Esophagus squamous epithelium (tissue), 5 donors: ENCODE data around the gene NPHP4. TPM values are rescaled to one million over a fixed set of nuclear protein-coding genes. Genes with fewer than 3 reads are reported as not detected.

Source experiments
- DNase-seq: peaks from one replicate; lab custom pipeline; 2025; lab: John Stamatoyannopoulos, UW
- H3K27ac ChIP-seq, 4 donors: fragments of 200-600 bp; sonication (generic); one replicate each; pipeline ENCODE4 v1.5.1; 2016 to 2019; ENCODE audit warnings: mild to moderate bottlenecking in 1 of 4
- H3K27me3 ChIP-seq, 4 donors: fragments of 200-600 bp; sonication (generic); 1 replicate in 3 of 4; 2 replicates in 1 of 4; pipeline versions ENCODE4 v1.5.1 to v1.6.0; 2017 to 2021; ENCODE audit warnings: antibody characterized with exemption in 1 of 4
- H3K36me3 ChIP-seq, 3 donors: fragments of 200-600 bp; sonication (generic); one replicate each; pipeline ENCODE4 v1.5.1; 2016 to 2019
- H3K4me1 ChIP-seq, 3 donors: fragments of 200-600 bp; sonication (generic); one replicate each; pipeline ENCODE4 v1.5.1; 2017 to 2019
- H3K4me3 ChIP-seq, 4 donors: fragments of 200-600 bp; sonication (generic); 1 replicate in 3 of 4; 2 replicates in 1 of 4; pipeline ENCODE4 v1.5.1; 2016 to 2019; ENCODE audit warnings: mild to moderate bottlenecking in 2 of 4, moderate library complexity in 1 of 4
- H3K9me3 ChIP-seq, 3 donors: fragments of 200-600 bp; sonication (generic); one replicate each; pipeline ENCODE4 v1.5.1; 2016 to 2019
- CTCF ChIP-seq, 6 experiments: fragments of 450-650 bp in 4 of 6; fragments of 200-600 bp in 2 of 6; sonication (generic) in 2 of 6; IDR thresholded peaks; one replicate each; pipeline ENCODE4 v1.5.1; 2016 to 2019; ENCODE audit warnings: antibody characterized with exemption in 6 of 6, mild to moderate bottlenecking in 4 of 6, moderate library complexity in 4 of 6
- POLR2A ChIP-seq, 4 donors: fragments of 450-650 bp; IDR thresholded peaks; one replicate each; pipeline ENCODE4 v1.6.1; 2017; ENCODE audit warnings: antibody characterized with exemption in 4 of 4, mild to moderate bottlenecking in 4 of 4, moderate library complexity in 3 of 4
- WGBS, 2 donors: methylation state at CpG; one replicate each; pipeline ENCODE4 v1.1.5; 2018; 5-methylcytosine and 5-hydroxymethylcytosine counted together
- intact Hi-C: fragments of 100-400 bp; cut with DNase I; formaldehyde crosslinking; loops from one replicate; pipeline ENCODE4 v1.15.0; 2022
- total RNA-seq, 4 donors: library from RNA; depleted of rRNA; stranded (reverse); fragments of >200 nt; gene quantifications; one replicate each; pipeline ENCODE4 v1.1.0, GENCODE V29; 2016
- donor health status: DM: yes; HTN: yes; CAD: no.

Gene NPHP4
- total RNA-seq, 4 donors from 2014 or later, result 2.4 to 8.8 (median 5.3) TPM

DNA sequence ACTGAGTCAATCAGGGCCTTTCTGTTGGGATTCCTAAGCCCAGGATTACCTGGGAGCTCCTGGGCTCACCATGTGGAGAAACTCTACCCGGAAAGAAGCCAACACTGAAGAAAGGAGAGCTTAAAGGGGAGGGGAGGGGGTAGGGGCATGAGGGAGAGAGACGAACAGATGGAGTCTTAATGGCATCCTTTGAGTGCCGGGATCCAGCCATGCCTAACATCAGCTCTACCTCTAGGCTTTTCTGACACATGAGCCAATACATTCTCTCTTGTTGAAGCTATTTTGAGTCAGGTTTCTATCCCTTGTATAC lies 75.0 kb downstream of the NPHP4 start:
- Histone ChIP-seq H3K4me3 (no peak overlapping the region), H3K27ac (no peak overlapping the region), H3K27me3 (no peaks in the 10 kb centered on the region), H3K4me1 (peaks cover 0 to 5% (median 0%) of the 10 kb centered on the region in 3 donors), H3K9me3 (no peaks in the 10 kb centered on the region), H3K36me3 (no peaks in the 10 kb centered on the region)
- DNase-seq, result no peak
- no peak for TF ChIP-seq POLR2A (IDR thresholded peaks at IDR 0.05)
- no peak for TF ChIP-seq CTCF (IDR thresholded peaks at IDR 0.05)
- intact Hi-C loops, result loop anchor here (10.0 kb wide), 1 partner anchor 282 kb away; no protein-coding TSS in a partner anchor
- WGBS, 2 donors, result 81 to 88% methylated on average over 3 of the region's 3 CpGs

DNA sequence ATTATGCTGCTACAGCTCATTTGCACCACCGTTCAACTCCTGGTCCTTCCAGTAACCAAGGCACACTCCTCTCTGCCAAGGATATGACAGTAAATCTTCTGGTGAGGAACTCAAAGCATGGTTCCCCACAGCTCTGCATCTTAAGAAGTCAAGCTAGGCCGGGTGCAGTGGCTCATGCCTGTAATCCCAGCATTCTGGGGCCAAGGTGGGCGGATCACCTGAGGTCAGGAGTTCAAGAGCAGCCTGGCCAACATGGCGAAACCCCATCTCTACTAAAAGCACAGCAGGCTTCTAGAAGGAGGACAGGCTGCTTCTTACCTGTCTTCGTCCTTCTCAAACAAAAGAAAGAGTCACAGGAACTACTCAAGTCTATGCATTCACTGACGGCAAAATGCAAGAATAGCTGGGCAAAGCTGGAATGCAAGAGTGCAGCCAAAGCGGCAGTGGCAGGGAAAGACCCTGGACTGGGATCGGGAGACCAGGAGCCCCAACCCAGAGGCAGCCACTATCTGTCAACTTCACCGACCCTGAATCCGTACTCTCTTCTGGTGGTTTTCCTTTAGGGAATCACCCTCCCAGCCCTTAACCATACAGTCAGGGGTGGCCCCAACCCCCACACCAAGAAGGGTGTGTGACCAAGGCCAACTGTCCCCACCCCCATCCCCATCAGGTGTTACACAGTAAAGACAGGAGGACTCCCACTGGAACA lies 75.5 kb downstream of the NPHP4 start:
- no peaks in the 10 kb centered on the region for H3K9me3 ChIP-seq
- H3K27me3 ChIP-seq, result no peaks in the 10 kb centered on the region
- intact Hi-C loops, result loop anchor here (10.0 kb wide), 1 partner anchor 282 kb away; no protein-coding TSS in a partner anchor
- no peak for DNase-seq
- H3K4me1 ChIP-seq, result peaks cover 0 to 5% (median 0%) of the 10 kb centered on the region in 3 donors
- no peak overlapping the region for H3K27ac ChIP-seq
- no peak overlapping the region for H3K4me3 ChIP-seq
- H3K36me3 ChIP-seq, result no peaks in the 10 kb centered on the region
- 78 to 91% methylated on average over 7 to 9 of the region's 10 CpGs for WGBS, 2 donors
- TF ChIP-seq POLR2A (IDR thresholded peaks at IDR 0.05), result no peak
- no peak for TF ChIP-seq CTCF (IDR thresholded peaks at IDR 0.05)

GRCh38 chr1:5915587-5916571 lies 76.3 kb downstream of the NPHP4 start:
- 28 to 35% methylated on average over 6 of the region's 11 CpGs for WGBS, 2 donors
- intact Hi-C loops, result loop anchor here (10.0 kb wide), 1 partner anchor 281 kb away; no protein-coding TSS in a partner anchor
- Histone ChIP-seq H3K9me3 (no peaks in the 10 kb centered on the region), H3K36me3 (no peaks in the 10 kb centered on the region), H3K27ac (no peak overlapping the region), H3K27me3 (no peaks in the 10 kb centered on the region), H3K4me3 (no peak overlapping the region), H3K4me1 (peaks cover 0 to 5% (median 0%) of the 10 kb centered on the region in 3 donors)
- DNase-seq, result no peak
- TF ChIP-seq CTCF (IDR thresholded peaks at IDR 0.05) (peak; percentile 31 to 60 (median 54)), POLR2A (IDR thresholded peaks at IDR 0.05) (no peak)

- no peaks in the 10 kb centered on the region for H3K27me3 ChIP-seq
- no peak overlapping the region for H3K4me3 ChIP-seq
- H3K27ac ChIP-seq, result no peak overlapping the region
- TF ChIP-seq POLR2A (IDR thresholded peaks at IDR 0.05) (no peak), CTCF (IDR thresholded peaks at IDR 0.05) (no peak)
- WGBS, 2 donors, result 86 to 89% methylated on average over 4 to 10 of the region's 14 CpGs
- peaks cover 0 to 5% (median 0%) of the 10 kb centered on the region in 3 donors for H3K4me1 ChIP-seq
- DNase-seq, result no peak
- no peaks in the 10 kb centered on the region for H3K36me3 ChIP-seq
- no peaks in the 10 kb centered on the region for H3K9me3 ChIP-seq
- intact Hi-C loops, result loop anchor here (10.0 kb wide), 1 partner anchor 280 kb away; no protein-coding TSS in a partner anchor
Observed at GRCh38 chr1:5914676-5915365, 77.4 kb downstream of the NPHP4 start.
